ENCODE results near the gene STAM.

- TF ChIP-seq CTBP1 (IDR thresholded peaks at IDR 0.05; ENCODE audit: borderline replicate concordance) = no peak
- TF ChIP-seq BHLHE40 (IDR thresholded peaks at IDR 0.05; ENCODE audit: borderline replicate concordance) = no peak
- TF ChIP-seq TARDBP (IDR thresholded peaks at IDR 0.05) = no peak
- no peak for TF ChIP-seq FOXA1 (IDR thresholded peaks at IDR 0.05)
- TF ChIP-seq ZNF384 (IDR thresholded peaks at IDR 0.05) = peak; percentile 87
- TF ChIP-seq FOXK2 (IDR thresholded peaks at IDR 0.05) = no peak
- no peak for TF ChIP-seq FOXM1 (IDR thresholded peaks at IDR 0.05; ENCODE audit: borderline replicate concordance)
- TF ChIP-seq NFRKB (IDR thresholded peaks at IDR 0.05) = no peak
- TF ChIP-seq, protein P1, sequence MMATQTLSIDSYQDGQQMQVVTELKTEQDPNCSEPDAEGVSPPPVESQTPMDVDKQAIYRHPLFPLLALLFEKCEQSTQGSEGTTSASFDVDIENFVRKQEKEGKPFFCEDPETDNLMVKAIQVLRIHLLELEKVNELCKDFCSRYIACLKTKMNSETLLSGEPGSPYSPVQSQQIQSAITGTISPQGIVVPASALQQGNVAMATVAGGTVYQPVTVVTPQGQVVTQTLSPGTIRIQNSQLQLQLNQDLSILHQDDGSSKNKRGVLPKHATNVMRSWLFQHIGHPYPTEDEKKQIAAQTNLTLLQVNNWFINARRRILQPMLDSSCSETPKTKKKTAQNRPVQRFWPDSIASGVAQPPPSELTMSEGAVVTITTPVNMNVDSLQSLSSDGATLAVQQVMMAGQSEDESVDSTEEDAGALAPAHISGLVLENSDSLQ (IDR thresholded peaks at IDR 0.05) = no peak
- TF ChIP-seq SUZ12 (IDR thresholded peaks at IDR 0.05) = no peak
- TF ChIP-seq ARNT (IDR thresholded peaks at IDR 0.05) = no peak
- TF ChIP-seq SP1 (IDR thresholded peaks at IDR 0.05) = no peak
- no peak for TF ChIP-seq HDGF (IDR thresholded peaks at IDR 0.05; ENCODE audit: borderline replicate concordance)
These were observed 27.4 kb upstream of the STAM start for GRCh38 chr10:17616403-17617030.

Measured in HEK293T (cell line).